Heart left ventricle (tissue), 13 donors: ENCODE data around the gene DCLK1.

Experiments used
- POLR2A ChIP-seq, 2 donors: fragments of 450-650 bp; IDR thresholded peaks; one replicate each; pipeline ENCODE4 v1.6.1; 2017; ENCODE audit warnings: antibody characterized with exemption in 2 of 2, mild to moderate bottlenecking in 2 of 2, moderate library complexity in 2 of 2
- TF ChIP-seq, protein P1 (sequence below), 12 donors: fragments of 200-600 bp; sonication (generic) in 4 of 12; IDR thresholded peaks; one replicate each; pipeline versions ENCODE4 v1.5.0 to v1.8.0; 2018 to 2022; ENCODE audit warnings: antibody characterized with exemption in 12 of 12, mild to moderate bottlenecking in 5 of 12
- donor health status: ischemic (EF 13 %, LVEDD 7.1; RV severe dilation, severe dysfunction).
- donor health status: DM: no; HTN: yes; CAD: no.
- donor health status: DM: no; HTN: no; CAD: no.
- donor health status: ischemic (EF 25% LVEDD 6.9; RV normal size, moderate dysfunction).
- donor health status: ischemic (EF 25% LVEDD 5.7; RV mildly dilated, moderate dysfunction).
- donor health status: ischemic (EF 35%, LVEDD 5.7; RV mildly dilated, moderate dysfunction).
- donor health status: nonischemic (EF 11% LVEDD 7.7; RV severe dilation, severe dysfunction).
- donor health status: DM: yes; HTN: yes; CAD: no.
- donor health status: PGD.
- donor health status: ischemic (EF 29% LVEDD 5.4; RV normal size, mild dysfunction).
- donor health status: nonischemic (EF 23%, LVEDD 6.1; RV moderate dilation, normal function).

DNA sequence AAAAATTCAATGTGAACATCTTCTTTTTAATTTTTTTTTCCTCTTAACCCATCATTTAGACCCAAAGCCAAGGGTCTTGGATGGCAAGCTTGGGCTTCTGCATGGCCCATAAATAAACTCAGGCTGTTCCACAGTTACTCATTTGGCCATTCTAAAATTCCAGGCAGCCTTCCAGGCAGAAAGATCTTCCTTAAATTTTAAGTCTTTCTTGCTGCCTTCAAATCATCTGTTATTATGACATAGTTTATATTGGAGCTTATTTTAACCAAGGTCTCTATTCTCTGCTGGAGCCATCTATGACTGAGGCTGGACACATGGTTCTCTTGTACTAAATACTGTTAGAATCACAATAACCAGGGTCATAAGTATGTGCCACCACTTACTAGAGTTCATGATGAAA, 337.4 kb downstream of the DCLK1 start:
- no peak for TF ChIP-seq POLR2A (IDR thresholded peaks at IDR 0.05)
- TF ChIP-seq, protein P1, sequence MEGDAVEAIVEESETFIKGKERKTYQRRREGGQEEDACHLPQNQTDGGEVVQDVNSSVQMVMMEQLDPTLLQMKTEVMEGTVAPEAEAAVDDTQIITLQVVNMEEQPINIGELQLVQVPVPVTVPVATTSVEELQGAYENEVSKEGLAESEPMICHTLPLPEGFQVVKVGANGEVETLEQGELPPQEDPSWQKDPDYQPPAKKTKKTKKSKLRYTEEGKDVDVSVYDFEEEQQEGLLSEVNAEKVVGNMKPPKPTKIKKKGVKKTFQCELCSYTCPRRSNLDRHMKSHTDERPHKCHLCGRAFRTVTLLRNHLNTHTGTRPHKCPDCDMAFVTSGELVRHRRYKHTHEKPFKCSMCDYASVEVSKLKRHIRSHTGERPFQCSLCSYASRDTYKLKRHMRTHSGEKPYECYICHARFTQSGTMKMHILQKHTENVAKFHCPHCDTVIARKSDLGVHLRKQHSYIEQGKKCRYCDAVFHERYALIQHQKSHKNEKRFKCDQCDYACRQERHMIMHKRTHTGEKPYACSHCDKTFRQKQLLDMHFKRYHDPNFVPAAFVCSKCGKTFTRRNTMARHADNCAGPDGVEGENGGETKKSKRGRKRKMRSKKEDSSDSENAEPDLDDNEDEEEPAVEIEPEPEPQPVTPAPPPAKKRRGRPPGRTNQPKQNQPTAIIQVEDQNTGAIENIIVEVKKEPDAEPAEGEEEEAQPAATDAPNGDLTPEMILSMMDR (IDR thresholded peaks at IDR 0.05) = no peak
